ENCODE results near the gene MREG.
"Not testable (repeated sequence)": the region's sequence is repeated elsewhere in the genome, so short reads cannot be mapped to it uniquely, and the experiment has no call there.

Gene MREG

DNA sequence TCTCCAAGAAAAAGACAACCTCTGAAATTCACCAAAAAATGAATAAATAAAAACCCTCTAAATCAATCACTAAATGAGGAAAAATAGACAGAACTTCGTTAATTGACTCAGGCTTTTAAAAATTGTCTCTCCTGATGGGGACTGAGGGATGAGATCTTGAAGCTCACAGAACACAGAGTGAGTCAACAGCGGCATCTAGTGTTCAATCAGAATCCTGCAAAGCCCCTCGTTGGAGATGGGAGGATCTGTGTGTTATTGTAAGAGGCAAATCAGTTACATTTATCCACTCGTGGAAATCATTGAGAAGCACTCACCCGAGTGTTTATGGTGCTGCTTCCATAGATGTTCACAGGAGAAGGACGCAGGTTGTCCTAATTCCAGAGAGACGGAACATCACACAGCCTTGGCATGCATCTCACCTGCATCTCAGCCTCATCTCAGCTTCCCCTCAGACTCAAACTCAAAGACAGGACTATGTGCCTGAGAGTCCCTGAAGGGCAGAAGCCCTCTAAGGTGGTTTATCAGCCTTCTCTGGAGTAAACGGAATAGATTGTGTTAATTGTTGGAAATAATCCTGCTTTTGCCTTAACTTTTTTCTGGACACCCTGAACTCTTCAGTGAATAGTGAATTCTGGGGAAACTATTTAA lies 82.0 kb downstream of the MREG start:
- Mint-ChIP-seq H3K27me3 (no peaks in the 10 kb centered on the region), H3K9me3 (no peaks in the 10 kb centered on the region), H3K4me1 (no peaks in the 10 kb centered on the region), H3K36me3 (peaks cover 4% of the 10 kb centered on the region), H3K27ac (no peak overlapping the region), H3K4me3 (no peak overlapping the region)
- ATAC-seq = peak; percentile 74

GRCh38 chr2:215930505-215931253 lies 82.7 kb downstream of the MREG start:
- peaks cover 4% of the 10 kb centered on the region for H3K36me3 Mint-ChIP-seq

DNA sequence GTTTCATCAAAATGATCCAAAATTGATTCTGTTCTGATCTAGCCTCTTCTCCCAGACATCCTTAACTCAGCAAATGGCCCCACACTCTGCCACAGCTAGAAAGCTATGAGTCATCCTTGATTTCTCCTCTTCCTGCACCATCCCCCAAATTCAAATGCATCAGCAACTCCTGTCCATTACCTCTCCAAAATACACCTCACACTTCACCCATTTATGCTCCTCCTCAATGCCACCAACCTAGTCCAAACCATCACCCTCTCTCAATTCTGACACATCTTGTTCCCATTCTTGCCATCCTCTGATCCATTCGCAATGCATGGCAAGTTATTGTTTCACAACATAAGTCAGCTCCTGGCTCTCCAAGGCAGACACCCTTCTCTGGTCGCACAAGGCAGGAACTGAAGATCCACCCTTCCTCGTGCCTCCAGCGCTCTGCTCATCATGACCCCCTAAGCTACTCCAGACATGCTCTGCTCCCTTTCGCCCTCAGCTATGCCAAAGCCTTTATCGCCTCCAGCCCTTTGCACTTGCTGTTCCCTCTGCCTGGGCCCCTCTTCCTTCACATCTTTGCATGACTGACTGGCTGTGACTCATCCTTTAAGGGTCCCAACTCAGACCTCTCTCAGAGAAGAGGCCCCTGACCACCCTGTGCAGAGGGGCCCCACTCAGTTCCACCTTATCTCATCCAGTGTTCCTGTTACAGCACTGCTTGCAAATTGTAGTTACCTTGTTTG lies 83.6 kb downstream of the MREG start:
- Mint-ChIP-seq H3K4me1 (no peaks in the 10 kb centered on the region), H3K4me3 (no peak overlapping the region), H3K27me3 (peaks cover 11% of the 10 kb centered on the region), H3K9me3 (no peaks in the 10 kb centered on the region), H3K36me3 (peaks cover 4% of the 10 kb centered on the region), H3K27ac (no peak overlapping the region)
- no peak for ATAC-seq

More at GRCh38 chr2:215930505-215931253, 82.7 kb downstream of the MREG start:
- no peaks in the 10 kb centered on the region for H3K4me1 Mint-ChIP-seq
- H3K4me3 Mint-ChIP-seq = no peak overlapping the region
- ATAC-seq = no peak
- no peaks in the 10 kb centered on the region for H3K9me3 Mint-ChIP-seq
- H3K27ac Mint-ChIP-seq = no peak overlapping the region
- H3K27me3 Mint-ChIP-seq = peaks cover 2% of the 10 kb centered on the region

DNA sequence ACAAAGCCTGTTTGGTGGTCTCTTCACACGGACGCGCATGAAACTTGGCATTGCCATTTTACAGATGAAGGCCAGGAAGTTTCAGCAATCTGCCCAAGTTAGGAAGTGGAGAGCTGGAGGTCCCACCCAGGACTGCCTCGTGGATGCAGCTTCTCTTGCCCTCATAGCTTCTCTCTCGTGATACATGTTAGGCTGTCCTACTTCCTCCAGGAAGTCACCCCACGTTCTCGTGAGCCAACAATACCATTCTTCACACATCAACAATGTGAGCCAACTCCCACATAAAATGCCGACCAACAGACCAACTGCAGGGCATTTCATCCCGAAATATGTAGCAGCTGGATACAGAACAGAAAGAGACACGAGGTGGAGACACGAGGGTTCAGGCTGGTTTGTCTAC lies 85.3 kb downstream of the MREG start:
- ATAC-seq = no peak
- peaks cover 28% of the 10 kb centered on the region for H3K27me3 Mint-ChIP-seq
- H3K36me3 Mint-ChIP-seq = no peaks in the 10 kb centered on the region
- no peaks in the 10 kb centered on the region for H3K9me3 Mint-ChIP-seq
- no peak overlapping the region for H3K4me3 Mint-ChIP-seq
- no peak overlapping the region for H3K27ac Mint-ChIP-seq
- no peaks in the 10 kb centered on the region for H3K4me1 Mint-ChIP-seq

DNA sequence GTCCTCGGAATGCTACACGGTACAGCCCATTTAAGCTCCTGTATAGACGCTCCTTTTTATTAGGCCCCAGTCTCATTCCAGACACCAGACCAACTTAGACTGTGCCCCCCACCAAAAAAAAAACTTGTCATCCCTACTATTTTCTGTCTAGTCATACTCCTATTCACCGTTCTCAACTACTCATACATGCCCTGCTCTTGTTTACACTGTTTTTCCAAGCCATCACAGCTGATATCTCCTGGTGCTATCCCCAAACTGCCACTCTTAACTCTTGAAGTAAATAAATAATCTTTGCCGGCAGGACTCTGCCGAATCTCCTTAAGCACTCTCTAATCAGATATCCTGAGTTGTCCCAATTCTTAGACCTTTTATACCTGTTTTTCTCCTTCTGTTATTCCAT lies 86.4 kb downstream of the MREG start:
- not testable (repeated sequence) for ATAC-seq, H3K4me3 Mint-ChIP-seq, H3K4me1 Mint-ChIP-seq, H3K36me3 Mint-ChIP-seq, H3K27ac Mint-ChIP-seq, H3K9me3 Mint-ChIP-seq
- H3K27me3 Mint-ChIP-seq = peaks cover 31% of the 10 kb centered on the region

- no peak for ATAC-seq
- Mint-ChIP-seq H3K27ac (no peak overlapping the region), H3K4me1 (peaks cover 8% of the 10 kb centered on the region), H3K4me3 (no peak overlapping the region), H3K27me3 (peaks cover 58% of the 10 kb centered on the region), H3K9me3 (no peaks in the 10 kb centered on the region), H3K36me3 (no peaks in the 10 kb centered on the region)
Observed at GRCh38 chr2:215921895-215922294, 91.5 kb downstream of the MREG start.

GRCh38 chr2:215920244-215921100 lies 92.9 kb downstream of the MREG start:
- Mint-ChIP-seq H3K36me3 (no peaks in the 10 kb centered on the region), H3K27ac (no peak overlapping the region), H3K9me3 (no peaks in the 10 kb centered on the region), H3K4me1 (peaks cover 8% of the 10 kb centered on the region), H3K4me3 (no peak overlapping the region), H3K27me3 (peaks cover 54% of the 10 kb centered on the region)
- peak; percentile 81 for ATAC-seq

DNA sequence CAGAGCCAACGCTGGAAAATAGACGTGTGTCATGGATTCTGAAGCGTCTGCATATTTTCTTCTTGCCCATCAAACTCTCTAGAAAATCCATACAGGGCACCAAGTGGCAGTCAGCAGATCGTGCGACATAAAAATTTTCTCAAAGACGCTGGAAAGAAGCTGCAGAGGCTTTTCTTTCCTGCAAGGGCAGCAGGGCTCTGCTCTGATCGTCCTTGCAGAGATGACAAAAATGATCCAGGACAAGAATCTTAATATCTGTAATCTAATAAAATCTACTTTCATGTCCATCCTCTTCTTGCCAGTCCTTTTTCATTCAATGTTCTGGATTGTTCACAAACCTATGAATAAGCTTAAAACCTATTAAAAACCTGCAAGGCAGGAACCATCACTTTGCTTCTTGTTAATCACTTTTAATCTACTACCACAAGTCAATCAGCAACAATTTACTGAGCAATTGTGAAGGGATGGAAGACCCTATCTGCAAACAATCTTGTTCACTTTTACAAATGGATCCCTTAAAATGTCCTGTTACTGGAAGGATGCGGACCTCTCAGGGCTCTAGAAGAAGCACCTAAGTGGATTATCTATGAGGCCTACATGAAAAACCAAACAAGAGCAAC lies 93.6 kb downstream of the MREG start:
- no peak overlapping the region for H3K4me3 Mint-ChIP-seq
- ATAC-seq = no peak
- H3K36me3 Mint-ChIP-seq = no peaks in the 10 kb centered on the region
- H3K27me3 Mint-ChIP-seq = peaks cover 47% of the 10 kb centered on the region
- peaks cover 8% of the 10 kb centered on the region for H3K4me1 Mint-ChIP-seq
- no peaks in the 10 kb centered on the region for H3K9me3 Mint-ChIP-seq
- no peak overlapping the region for H3K27ac Mint-ChIP-seq

DNA sequence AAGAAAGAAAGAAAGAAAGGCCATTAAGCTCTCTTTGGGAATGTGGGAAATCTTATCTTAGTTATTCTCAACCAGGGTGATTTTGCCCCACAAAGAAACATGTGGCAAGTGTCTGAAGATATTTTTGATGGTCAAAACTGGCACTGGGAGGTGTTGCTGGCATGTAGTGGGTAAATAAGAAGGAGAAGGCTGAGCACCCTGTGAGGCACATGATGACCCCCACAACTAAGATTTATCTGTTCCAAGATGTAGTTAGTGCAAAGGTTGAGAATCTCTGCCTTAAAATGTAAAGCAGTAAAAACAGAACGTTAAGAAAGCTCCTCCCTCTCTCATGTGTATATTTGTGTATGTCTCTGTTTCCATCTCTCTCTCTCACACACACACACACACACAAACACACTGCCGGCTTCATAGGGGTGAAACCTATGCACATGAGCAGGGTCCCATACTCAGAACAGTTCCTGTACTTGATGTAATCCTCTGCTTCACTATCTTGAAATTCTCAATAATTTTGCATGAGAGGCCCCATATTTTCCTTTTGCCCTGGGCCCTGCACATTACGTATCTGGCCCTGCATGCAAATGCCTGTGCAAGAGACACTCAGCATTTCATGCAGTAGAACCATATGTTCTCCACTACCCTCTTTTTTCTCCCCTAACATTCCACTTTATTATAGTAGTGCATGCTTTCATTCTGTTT lies 94.3 kb downstream of the MREG start:
- no peaks in the 10 kb centered on the region for H3K36me3 Mint-ChIP-seq
- no peaks in the 10 kb centered on the region for H3K9me3 Mint-ChIP-seq
- no peak overlapping the region for H3K27ac Mint-ChIP-seq
- peaks cover 15% of the 10 kb centered on the region for H3K4me1 Mint-ChIP-seq
- ATAC-seq = no peak
- peaks cover 40% of the 10 kb centered on the region for H3K27me3 Mint-ChIP-seq
- H3K4me3 Mint-ChIP-seq = no peak overlapping the region

DNA sequence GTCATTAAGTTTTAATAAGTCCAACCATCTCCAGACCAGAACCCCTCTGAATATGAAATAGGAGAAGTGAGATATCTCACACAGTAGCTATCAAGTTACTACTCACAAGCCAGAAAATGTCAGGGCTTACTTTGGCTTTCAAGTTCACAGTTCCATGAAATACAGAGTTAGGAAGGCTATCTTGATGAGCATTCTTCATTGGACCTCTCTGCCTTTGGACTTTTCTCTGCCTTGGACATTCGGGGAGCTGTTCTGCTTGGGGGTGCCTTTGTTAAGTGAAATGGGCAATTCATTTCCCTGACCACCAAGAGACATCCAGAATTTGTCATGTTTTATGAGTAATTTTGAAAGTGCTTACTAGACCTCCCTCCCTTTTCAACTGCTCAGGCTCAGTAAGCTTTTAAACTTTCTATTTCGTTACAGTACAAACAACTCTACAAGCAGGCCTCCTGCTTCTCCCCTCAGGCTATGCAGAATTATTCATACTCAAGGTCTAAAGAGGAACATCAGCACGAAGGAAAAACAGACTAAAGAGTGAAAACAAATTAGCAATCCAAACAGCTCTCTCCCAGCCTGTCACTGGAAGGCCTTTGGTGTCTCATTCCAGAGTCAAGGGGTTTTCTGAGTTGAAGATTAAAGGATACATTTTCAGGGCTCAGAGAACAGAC lies 95.3 kb downstream of the MREG start:
- Mint-ChIP-seq H3K4me1 (peaks cover 18% of the 10 kb centered on the region), H3K27ac (peak overlapping the region; percentile 18)
- ATAC-seq = peak; percentile 90

GRCh38 chr2:215915441-215915840 lies 97.9 kb downstream of the MREG start:
- Mint-ChIP-seq H3K4me3 (no peak overlapping the region), H3K4me1 (peaks cover 18% of the 10 kb centered on the region)

More for the DNA sequence above, 95.3 kb downstream of the MREG start:
- H3K36me3 Mint-ChIP-seq = no peaks in the 10 kb centered on the region
- H3K9me3 Mint-ChIP-seq = no peaks in the 10 kb centered on the region
- H3K27me3 Mint-ChIP-seq = peaks cover 30% of the 10 kb centered on the region
- H3K4me3 Mint-ChIP-seq = no peak overlapping the region

DNA sequence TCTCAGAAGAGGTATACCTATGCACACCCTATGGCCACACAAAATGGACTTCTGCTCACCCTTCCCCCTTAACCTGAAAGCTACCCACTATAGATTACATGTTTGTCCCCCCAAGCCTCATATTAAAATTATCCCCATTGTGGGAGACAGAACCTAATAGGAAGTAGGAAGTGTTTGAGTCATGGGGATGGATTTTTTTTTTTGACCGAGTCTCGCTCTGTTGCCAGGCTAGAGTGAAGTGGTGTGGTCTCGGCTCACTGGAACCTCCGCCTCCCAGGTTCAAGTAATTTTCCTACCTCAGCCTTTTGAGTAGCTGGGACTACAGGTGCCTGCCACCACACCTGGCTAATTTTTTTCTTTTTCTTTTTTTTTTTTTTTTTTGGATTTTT lies 98.6 kb downstream of the MREG start:
- Mint-ChIP-seq H3K27me3 (peaks cover 18% of the 10 kb centered on the region), H3K27ac (no peak overlapping the region), H3K4me1 (peaks cover 18% of the 10 kb centered on the region), H3K9me3 (no peaks in the 10 kb centered on the region), H3K4me3 (no peak overlapping the region), H3K36me3 (no peaks in the 10 kb centered on the region)
- no peak for ATAC-seq

More at GRCh38 chr2:215915441-215915840, 97.9 kb downstream of the MREG start:
- Mint-ChIP-seq H3K27ac (no peak overlapping the region), H3K36me3 (no peaks in the 10 kb centered on the region), H3K9me3 (no peaks in the 10 kb centered on the region), H3K27me3 (peaks cover 17% of the 10 kb centered on the region)
- no peak for ATAC-seq

DNA sequence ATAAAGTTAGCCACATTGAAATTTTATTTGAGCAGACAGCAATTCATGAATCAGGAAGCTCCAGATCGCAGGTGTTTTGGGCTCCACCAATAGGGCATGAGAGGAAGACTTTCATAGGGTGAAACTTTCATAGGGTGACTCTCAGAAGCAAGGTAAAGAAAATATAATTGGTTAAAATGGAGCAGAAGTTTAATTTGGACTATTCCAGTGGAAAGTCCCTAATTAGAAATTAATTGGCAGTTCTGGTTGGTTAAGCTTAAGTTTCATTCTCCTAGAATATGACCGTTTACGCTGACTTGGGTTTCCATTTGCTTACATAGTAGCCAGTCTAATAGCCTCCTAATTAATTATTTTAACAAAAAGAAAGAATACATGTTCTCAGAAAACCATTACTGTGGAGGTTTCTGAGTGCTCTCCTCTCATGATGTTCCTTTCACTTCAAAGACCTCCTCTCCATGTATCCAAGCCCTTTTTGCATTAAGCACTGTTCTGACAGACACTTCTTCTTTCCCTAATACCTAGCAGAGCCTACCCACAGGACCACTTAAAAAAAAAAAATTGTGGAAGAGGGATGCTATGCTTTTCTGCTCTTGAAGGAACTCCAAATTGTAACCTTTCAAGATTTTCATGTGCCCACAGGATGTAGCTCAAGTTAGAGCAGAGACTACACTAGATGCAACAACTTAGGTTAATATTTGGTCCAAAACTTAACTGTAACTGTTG lies 99.1 kb downstream of the MREG start:
- Mint-ChIP-seq H3K27me3 (peaks cover 18% of the 10 kb centered on the region), H3K4me1 (peaks cover 18% of the 10 kb centered on the region), H3K36me3 (no peaks in the 10 kb centered on the region), H3K4me3 (no peak overlapping the region), H3K9me3 (no peaks in the 10 kb centered on the region), H3K27ac (no peak overlapping the region)
- no peak for ATAC-seq

Measured in stimulated activated memory B cell treated with anti-CD40 and anti-IgM and Interleukin-4, amounts not matched to agents 10 μg/mL and 1 μg/mL and 100 μg/mL, for 72 hours (primary cell).